ENCODE results near the gene TNNT2. TPM values are rescaled to one million over a fixed set of nuclear protein-coding genes. Genes with fewer than 3 reads are reported as not detected.
A peak's percentile ranks its signal among the peaks of the same experiment; 100 is the strongest.

TNNT2 gene
- total and polyA plus RNA-seq, 2 of the 8 experiments (the other 6 are each of a cell fraction or from before 2014, with no cell fraction given): 3.1 to 21.0 TPM

GRCh38 chr1:201376107-201376463 is 1.4 kb downstream of the TNNT2 start:
- Histone ChIP-seq H2BK15ac (ENCODE audit: low read length) (peak overlapping the region; percentile 11; the same call in 1 of the 2 replicates), H2BK120ac (replicated peaks; ENCODE audit: low read depth, low read length) (peak overlapping the region; percentile 18), H3K14ac (ENCODE audit: insufficient read length) (no peak overlapping the region), H2BK20ac (ENCODE audit: low read length) (peak overlapping the region; percentile 99), H3K4ac (replicated peaks; ENCODE audit: insufficient read length, low read depth, low read length) (peak overlapping the region; percentile 79), H4K8ac (ENCODE audit: extremely low read depth, insufficient read depth, low read length) (peak overlapping the region; percentile 19; the same call in 1 of the 2 replicates), H3K9me3 (ENCODE audit: insufficient read depth in 2 of 2, low read depth in 1 of 2, low read length in 1 of 2) (no peaks in the 10 kb centered on the region), H3K27ac (ENCODE audit: low read depth, low read length) (peak overlapping the region; percentile 95), H3K4me2 (ENCODE audit: insufficient read depth in 1 of 2, low read depth in 2 of 2, low read length in 2 of 2) (peak overlapping the region; percentile 30 to 73), H3K23ac (ENCODE audit: insufficient read length) (no peak overlapping the region), H3K4me3 (ENCODE audit: extremely low read depth in 1 of 4, insufficient read depth in 2 of 4, low read depth in 3 of 4, low read length in 4 of 4) (peak overlapping the region in 1 of 4 experiments; percentile 40; a peak in 2 of 8 replicates), H3K56ac (replicated peaks; ENCODE audit: insufficient read length, low read depth, low read length) (peak overlapping the region; percentile 2), H2AK5ac (ENCODE audit: low read depth, low read length) (peak overlapping the region; percentile 66), H3K9ac (replicated peaks in 1 of 4; ENCODE audit: extremely low read depth in 1 of 4, low read depth in 3 of 4, low read length in 3 of 4) (peak overlapping the region in 2 of 4 experiments; percentile 68 to 71; a peak in 4 of 7 replicates), H3K23me2 (ENCODE audit: low read depth, low read length) (peaks cover 2% of the 10 kb centered on the region; the same call in 1 of the 2 replicates), H3K27me3 (replicated peaks in 1 of 4; ENCODE audit: control insufficient read depth in 3 of 4, extremely low read depth in 1 of 4, insufficient read depth in 3 of 4, low read length in 3 of 4) (no peaks in the 10 kb centered on the region), H3K4me1 (replicated peaks in 1 of 4; ENCODE audit: control insufficient read depth in 3 of 4, insufficient read depth in 4 of 4, low read length in 3 of 4) (peaks cover 9 to 40% (median 29%) of the 10 kb centered on the region in 4 experiments), H4K20me1 (replicated peaks in 1 of 2; ENCODE audit: control insufficient read depth in 1 of 2, insufficient read depth in 2 of 2, low read length in 2 of 2) (no peaks in the 10 kb centered on the region), H2BK5ac (ENCODE audit: low read depth, low read length) (peak overlapping the region; percentile 94), H3K79me1 (ENCODE audit: low read depth, low read length) (no peaks in the 10 kb centered on the region; the same call in 1 of the 2 replicates), H4K5ac (ENCODE audit: insufficient read length, low read depth, low read length) (peak overlapping the region; percentile 81), H2AFZ (ENCODE audit: low read length) (no peak overlapping the region), H3K36me3 (ENCODE audit: control insufficient read depth in 2 of 4, insufficient read depth in 4 of 4, low read length in 3 of 4) (no peaks in the 10 kb centered on the region), H2BK12ac (ENCODE audit: low read depth, low read length) (peak overlapping the region; percentile 99), H4K91ac (replicated peaks; ENCODE audit: insufficient read length, low read length) (peak overlapping the region; percentile 99), H3K18ac (ENCODE audit: extremely low read depth, low read length) (peak overlapping the region; percentile 99), H3K79me2 (ENCODE audit: control insufficient read depth in 1 of 2, insufficient read depth in 2 of 2, low read length in 2 of 2) (no peaks in the 10 kb centered on the region)
- ChIA-PET CTCF (ENCODE audit: partially characterized antibody) (interaction anchor here (0.8 to 17.6 kb wide), 13 partner anchors 9 to 122 kb away, joined by 3 to 371 read pairs (median 10); partner anchors contain the start of gene LAD1), POLR2A (ENCODE audit: partially characterized antibody) (interaction anchor here (0.7 to 6.5 kb wide), 20 partner anchors 9 to 200 kb away, joined by 3 to 49 read pairs (median 4); partner anchors contain the start of gene PHLDA3)
- 3% methylated on average over 4 of the region's 4 CpGs; no CpG with 5 or more reads in 1 of the 2 experiments for WGBS, 2 experiments (ENCODE audit: extremely low coverage in 1 of 2, insufficient coverage in 1 of 2, insufficient read length in 1 of 2, insufficient replicate concordance in 2 of 2, low coverage in 1 of 2, low lambda C conversion rate in 2 of 2, missing lambda C conversion rate in 1 of 2)
- DNase-seq (ENCODE audit: low read depth in 1 of 2, low spot score in 2 of 2): no peak
- FAIRE-seq: no peak
- TF ChIP-seq TAF1 (IDR thresholded peaks at IDR 0.05; ENCODE audit: low read depth, low read length): no peak
- TF ChIP-seq CHD1 (IDR thresholded peaks at IDR 0.05; ENCODE audit: low read depth, low read length): no peak
- TF ChIP-seq BCL11A (IDR thresholded peaks at IDR 0.05; ENCODE audit: low read depth in 2 of 2, low read length in 2 of 2): no peak
- TF ChIP-seq RBBP5 (IDR thresholded peaks at IDR 0.05; ENCODE audit: borderline replicate concordance, low read depth, low read length): no peak
- no peak for TF ChIP-seq RAD21 (IDR thresholded peaks at IDR 0.05 in 1 of 2, conservative IDR thresholded peaks at IDR 0.05 in 1 of 2; ENCODE audit: low read depth in 2 of 2, low read length in 2 of 2)
- peak; percentile 48 for TF ChIP-seq MAX (IDR thresholded peaks at IDR 0.05)
- TF ChIP-seq EP300 (IDR thresholded peaks at IDR 0.05; ENCODE audit: borderline replicate concordance in 1 of 2, low read depth in 2 of 2, low read length in 2 of 2): no peak
- TF ChIP-seq KDM1A (IDR thresholded peaks at IDR 0.05; ENCODE audit: borderline replicate concordance, low read length): peak; percentile 89; the same call in 1 of the 2 replicates
- no peak for TF ChIP-seq RNF2 (IDR thresholded peaks at IDR 0.05; ENCODE audit: borderline replicate concordance, low read depth, low read length, missing control alignments, poor library complexity, severe bottlenecking)
- TF ChIP-seq CTBP2 (IDR thresholded peaks at IDR 0.05; ENCODE audit: borderline replicate concordance, insufficient read depth, insufficient read length, low read length): no peak

Data from H1 (cell line).